HepG2 (cell line): ENCODE results near the gene TMEM59. TPM values are rescaled to one million over a fixed set of nuclear protein-coding genes. Genes with fewer than 3 reads are reported as not detected.
A peak's percentile ranks its signal among the peaks of the same experiment; 100 is the strongest.

Experiments used
- FOSL1 ChIP-seq: sonication (generic); formaldehyde crosslinking; IDR thresholded peaks from 2 replicates; pipeline ENCODE4 v1.9.0; 2021; ENCODE audit warnings: missing genetic modification reagents, borderline replicate concordance
- HNRNPL ChIP-seq: fragments of 200-400 bp; formaldehyde crosslinking; IDR thresholded peaks from 2 replicates; pipeline ENCODE4 v1.6.1; 2017; ENCODE audit warnings: mild to moderate bottlenecking, low read depth, low read length
- MTF2 ChIP-seq: sonication (generic); formaldehyde crosslinking; IDR thresholded peaks from 2 replicates; pipeline ENCODE4 v1.5.0; 2020; ENCODE audit warnings: missing genetic modification reagents, borderline replicate concordance
- NONO ChIP-seq, 2 experiments: fragments of 450-650 bp in 1 of 2; sonication (generic) in 1 of 2; formaldehyde crosslinking in 1 of 2; IDR thresholded peaks in 1 of 2; conservative IDR thresholded peaks in 1 of 2; 2 replicates each; pipeline versions ENCODE4 v1.6.1 to v1.8.0; 2017 to 2022; ENCODE audit warnings: mild to moderate bottlenecking in 1 of 2, missing genetic modification reagents in 1 of 2, moderate library complexity in 1 of 2
- NR2F1 ChIP-seq, 2 experiments: fragments of 450-650 bp in 1 of 2; formaldehyde crosslinking in 1 of 2; IDR thresholded peaks; 2 replicates each; pipeline versions ENCODE4 v1.5.0 to v1.6.1; 2016 to 2020; ENCODE audit warnings: mild to moderate bottlenecking in 1 of 2, missing compliant biosample characterization in 1 of 2, missing genetic modification reagents in 1 of 2, moderate library complexity in 1 of 2
- PLRG1 ChIP-seq: fragments of 450-650 bp; conservative IDR thresholded peaks from 2 replicates; pipeline ENCODE4 v1.6.1; 2016
- PRMT3 ChIP-seq: sonication (generic); formaldehyde crosslinking; IDR thresholded peaks from 2 replicates; pipeline ENCODE4 v1.8.1; 2022; ENCODE audit warnings: low read depth, mild to moderate bottlenecking, moderate library complexity, missing genetic modification reagents, borderline replicate concordance
- RAD51 ChIP-seq: fragments of 450-650 bp; IDR thresholded peaks from 2 replicates; pipeline ENCODE4 v1.6.1; 2016; ENCODE audit warnings: borderline replicate concordance
- REST ChIP-seq, 2 experiments: IDR thresholded peaks; 2 replicates each; pipeline ENCODE4 v1.6.1; 2011 to 2012; ENCODE audit warnings: low read length in 2 of 2, borderline replicate concordance in 1 of 2, low read depth in 1 of 2, mild to moderate bottlenecking in 1 of 2, moderate library complexity in 1 of 2
- REXO4 ChIP-seq: sonication (generic); formaldehyde crosslinking; IDR thresholded peaks from 2 replicates; pipeline ENCODE4 v1.8.0; 2022; ENCODE audit warnings: missing genetic modification reagents, mild to moderate bottlenecking, borderline replicate concordance
- SAFB2 ChIP-seq: sonication (generic); formaldehyde crosslinking; IDR thresholded peaks from 2 replicates; pipeline ENCODE4 v1.5.1; 2020; ENCODE audit warnings: missing genetic modification reagents, low read depth, mild to moderate bottlenecking, borderline replicate concordance
- SMAD3 ChIP-seq: sonication (generic); formaldehyde crosslinking; IDR thresholded peaks from 2 replicates; pipeline ENCODE4 v1.4.0; 2020; ENCODE audit warnings: missing genetic modification reagents
- SUZ12 ChIP-seq: fragments of 150-350 bp; IDR thresholded peaks from 2 replicates; pipeline ENCODE4 v1.6.1; 2014; ENCODE audit warnings: low read depth, low read length
- TP53 ChIP-seq: sonication (generic); formaldehyde crosslinking; conservative IDR thresholded peaks from 2 replicates; pipeline ENCODE4 v1.4.0; 2020; ENCODE audit warnings: missing genetic modification reagents
- TSC22D2 ChIP-seq: sonication (generic); formaldehyde crosslinking; IDR thresholded peaks from 2 replicates; pipeline ENCODE4 v1.5.1; 2020; ENCODE audit warnings: missing genetic modification reagents, mild to moderate bottlenecking, borderline replicate concordance
- ZFP36L2 ChIP-seq: sonication (generic); formaldehyde crosslinking; IDR thresholded peaks from 2 replicates; pipeline ENCODE4 v1.4.0; 2020; ENCODE audit warnings: missing genetic modification reagents
- ZKSCAN8 ChIP-seq: IDR thresholded peaks from 2 replicates; pipeline ENCODE4 v1.6.1; 2016; ENCODE audit warnings: borderline replicate concordance, missing genetic modification reagents, missing compliant biosample characterization
- ZNF281 ChIP-seq: sonication (generic); formaldehyde crosslinking; IDR thresholded peaks from 2 replicates; pipeline ENCODE4 v1.4.0; 2020; ENCODE audit warnings: missing genetic modification reagents, borderline replicate concordance
- ZNF510 ChIP-seq: sonication (generic); formaldehyde crosslinking; IDR thresholded peaks from 2 replicates; pipeline ENCODE4 v1.4.0; 2020; ENCODE audit warnings: low read depth, mild to moderate bottlenecking, missing genetic modification reagents
- ZNF576 ChIP-seq: sonication (generic); formaldehyde crosslinking; IDR thresholded peaks from 2 replicates; pipeline ENCODE4 v1.4.0; 2020; ENCODE audit warnings: mild to moderate bottlenecking, missing genetic modification reagents
- ZNF737 ChIP-seq: sonication (generic); formaldehyde crosslinking; IDR thresholded peaks from 2 replicates; pipeline ENCODE4 v1.5.0; 2020; ENCODE audit warnings: missing genetic modification reagents, mild to moderate bottlenecking, borderline replicate concordance
- ZSCAN12 ChIP-seq: sonication (generic); formaldehyde crosslinking; IDR thresholded peaks from 2 replicates; pipeline ENCODE4 v1.9.0; 2021; ENCODE audit warnings: mild to moderate bottlenecking, missing genetic modification reagents
- polyA plus RNA-seq, 8 experiments: library from polyadenylated mRNA; depleted of rRNA in 3 of 8; stranded (reverse) in 7 of 8; unstranded in 1 of 8; fragments of >200 nt; fragmentation: Illumina TruSeq in 4 of 8; extraction: Trizol in 4 of 8; gene quantifications; 2 replicates each; pipeline versions ENCODE4 v1.2.1 to v1.2.3, GENCODE V29; 2011 to 2016; ENCODE audit warnings: low read depth in 4 of 8, missing spikeins in 1 of 8, mixed read lengths in 1 of 8; ENCODE audit not compliant: insufficient read depth in 1 of 8
- total RNA-seq, 5 experiments: library from RNA; depleted of rRNA; stranded (reverse); fragments of >200 nt; fragmentation: Illumina TruSeq; extraction: Trizol; gene quantifications; 2 replicates each; pipeline ENCODE4 v1.2.3, GENCODE V29; 2016; ENCODE audit warnings: low read depth in 1 of 5

Gene TMEM59
- total and polyA plus RNA-seq, 2 of the 13 experiments (the other 11 are each of a cell fraction or from before 2014, with no cell fraction given): 147 to 363 TPM

GRCh38 chr1:54016343-54017282, 36.4 kb downstream of the TMEM59 start (continued):
- TF ChIP-seq REST (IDR thresholded peaks at IDR 0.05; ENCODE audit: borderline replicate concordance in 1 of 2, low read depth in 1 of 2, low read length in 2 of 2) (peak in 1 of 2 experiments; percentile 48; a peak in 1 of 4 replicates), REXO4 (CRISPR knock-in tag) (no peak), PRMT3 (CRISPR knock-in tag) (no peak), SAFB2 (CRISPR knock-in tag) (no peak), PLRG1 (no peak), NONO (IDR thresholded peaks at IDR 0.05) (no peak), NONO (CRISPR knock-in tag; conservative IDR thresholded peaks at IDR 0.05) (no peak), ZNF737 (CRISPR knock-in tag) (no peak), ZNF281 (0 out of 2 replicates have a peak, but pooled peaks have one; percentile 33), RAD51 (no peak), SMAD3 (peak; percentile 57; the same call in 1 of the 2 replicates), ZNF576 (CRISPR knock-in tag) (no peak), ZFP36L2 (no peak), HNRNPL (no peak), MTF2 (CRISPR knock-in tag) (no peak), ZNF510 (no peak), NR2F1 (CRISPR knock-in tag; IDR thresholded peaks at IDR 0.05) (peak; percentile 49 to 91; a peak in 3 of 4 replicates), TSC22D2 (CRISPR knock-in tag) (no peak), FOSL1 (CRISPR knock-in tag) (peak; percentile 72; the same call in 1 of the 2 replicates), ZSCAN12 (CRISPR knock-in tag) (no peak), ZKSCAN8 (CRISPR knock-in tag) (no peak), TP53 (CRISPR knock-in tag) (no peak), SUZ12 (no peak)
